Astrocyte of the spinal cord (primary cell): ENCODE measurements around the gene TMEM141.

ENCODE experiments used
- DNase-seq: peaks from one replicate; pipeline ENCODE4 v3.0.0; 2011; ENCODE audit warnings: low read depth, low spot score
- H3K4me3 ChIP-seq: 2 replicates; pipeline ENCODE4 v1.5.1; 2011; ENCODE audit warnings: low read depth, mild to moderate bottlenecking, low read length, moderate library complexity
- in situ Hi-C: cut with HindIII; loops from 2 replicates; pipeline ENCODE4 v1.10.0; 2017; ENCODE audit warnings: low sequenced_read_pairs
- TF ChIP-seq, protein P1 (sequence below): IDR thresholded peaks from 2 replicates; pipeline ENCODE4 v1.5.1; 2012; ENCODE audit warnings: low read depth, mild to moderate bottlenecking, low read length, inconsistent platforms

Gene TMEM141

DNA sequence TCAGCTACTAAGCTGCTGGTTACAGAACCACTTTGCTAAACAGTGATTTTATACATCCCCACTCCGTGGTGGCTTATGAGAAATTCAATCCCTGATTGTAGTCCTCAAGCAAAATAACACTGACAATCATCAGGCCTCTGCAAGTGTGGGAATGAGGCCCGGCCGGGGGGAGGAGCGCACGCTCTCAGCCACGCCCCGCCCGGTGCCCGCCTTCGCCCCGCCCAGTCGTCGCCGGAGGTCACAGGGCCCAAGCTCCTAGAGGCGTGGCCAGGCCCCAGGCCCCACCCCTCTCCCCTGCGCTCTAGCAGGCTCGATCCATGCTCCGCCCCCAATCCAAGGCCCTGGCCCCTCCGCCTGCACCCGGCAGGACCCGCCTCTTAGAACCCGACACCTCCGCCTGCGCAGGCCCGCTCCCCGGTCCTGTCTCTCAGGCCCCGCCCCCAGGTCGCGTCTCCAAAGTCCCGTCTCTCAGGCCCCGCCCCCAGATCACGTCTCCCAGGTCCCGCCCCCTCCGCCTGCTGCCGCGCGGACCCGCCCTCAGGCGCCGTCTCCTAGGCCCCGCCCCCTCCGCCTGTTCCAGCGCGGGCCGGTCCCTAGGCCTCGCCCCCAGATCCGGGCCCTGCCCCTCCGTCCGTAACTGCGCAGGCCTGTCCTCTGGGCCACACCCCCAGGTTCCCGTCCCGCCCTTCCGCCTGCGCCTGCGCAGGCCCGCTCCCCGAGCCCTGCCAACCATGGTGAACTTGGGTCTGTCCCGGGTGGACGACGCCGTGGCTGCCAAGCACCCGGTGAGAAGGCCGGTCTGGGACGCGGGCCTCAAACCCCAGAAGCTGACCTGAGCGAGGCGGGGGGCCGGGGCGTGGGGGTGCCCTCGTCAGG lies at the start of gene TMEM141:
Gene TMEM141 (plus strand): TSS at position 705 of the 876 bp plus-strand sequence. CDS start 27 bp downstream, at position 732.
- in situ Hi-C loops: no loop called here
- peak; percentile 100 for DNase-seq
- peak within 1 kb of the TSS; percentile 91 for H3K4me3 ChIP-seq
- TF ChIP-seq, protein P1, sequence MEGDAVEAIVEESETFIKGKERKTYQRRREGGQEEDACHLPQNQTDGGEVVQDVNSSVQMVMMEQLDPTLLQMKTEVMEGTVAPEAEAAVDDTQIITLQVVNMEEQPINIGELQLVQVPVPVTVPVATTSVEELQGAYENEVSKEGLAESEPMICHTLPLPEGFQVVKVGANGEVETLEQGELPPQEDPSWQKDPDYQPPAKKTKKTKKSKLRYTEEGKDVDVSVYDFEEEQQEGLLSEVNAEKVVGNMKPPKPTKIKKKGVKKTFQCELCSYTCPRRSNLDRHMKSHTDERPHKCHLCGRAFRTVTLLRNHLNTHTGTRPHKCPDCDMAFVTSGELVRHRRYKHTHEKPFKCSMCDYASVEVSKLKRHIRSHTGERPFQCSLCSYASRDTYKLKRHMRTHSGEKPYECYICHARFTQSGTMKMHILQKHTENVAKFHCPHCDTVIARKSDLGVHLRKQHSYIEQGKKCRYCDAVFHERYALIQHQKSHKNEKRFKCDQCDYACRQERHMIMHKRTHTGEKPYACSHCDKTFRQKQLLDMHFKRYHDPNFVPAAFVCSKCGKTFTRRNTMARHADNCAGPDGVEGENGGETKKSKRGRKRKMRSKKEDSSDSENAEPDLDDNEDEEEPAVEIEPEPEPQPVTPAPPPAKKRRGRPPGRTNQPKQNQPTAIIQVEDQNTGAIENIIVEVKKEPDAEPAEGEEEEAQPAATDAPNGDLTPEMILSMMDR: no peak

DNA sequence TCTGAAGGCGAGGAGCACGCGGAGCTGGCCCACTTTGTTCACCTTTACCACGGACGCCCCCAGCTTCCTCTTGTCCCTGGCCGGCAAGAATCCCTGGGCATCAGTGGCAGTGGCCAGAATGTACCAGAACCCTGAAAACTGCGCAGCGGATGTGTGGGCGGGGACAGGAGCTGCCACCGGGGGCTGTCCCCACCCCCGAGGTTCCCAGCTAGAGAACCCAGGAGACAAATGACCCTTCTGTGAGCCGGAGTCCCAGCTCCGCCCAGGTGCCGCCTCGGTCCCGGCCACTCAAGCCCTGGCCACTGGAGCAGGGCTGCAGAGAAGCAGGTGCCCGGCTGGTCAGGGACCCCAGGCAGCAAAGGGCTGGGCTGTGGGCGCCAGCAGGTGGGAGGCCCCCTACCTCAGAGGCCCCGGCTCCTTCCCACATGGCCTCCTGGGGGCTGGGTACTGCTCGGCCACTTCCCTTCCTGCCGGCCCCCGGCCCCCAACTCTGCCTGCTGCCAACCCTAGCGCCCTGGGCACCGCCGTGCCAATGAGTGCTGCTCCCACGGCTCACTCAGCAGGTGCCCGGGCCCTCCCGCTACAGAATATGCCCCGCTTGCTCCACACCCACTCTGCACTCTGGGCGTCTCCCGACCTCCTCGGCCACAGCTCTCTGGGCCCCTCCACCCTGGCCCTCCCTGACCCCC lies 49.1 kb upstream of the TMEM141 start:
- no peak overlapping the region for H3K4me3 ChIP-seq
- TF ChIP-seq, protein P1: no peak
- DNase-seq: no peak
- in situ Hi-C loops: no loop called here

DNA sequence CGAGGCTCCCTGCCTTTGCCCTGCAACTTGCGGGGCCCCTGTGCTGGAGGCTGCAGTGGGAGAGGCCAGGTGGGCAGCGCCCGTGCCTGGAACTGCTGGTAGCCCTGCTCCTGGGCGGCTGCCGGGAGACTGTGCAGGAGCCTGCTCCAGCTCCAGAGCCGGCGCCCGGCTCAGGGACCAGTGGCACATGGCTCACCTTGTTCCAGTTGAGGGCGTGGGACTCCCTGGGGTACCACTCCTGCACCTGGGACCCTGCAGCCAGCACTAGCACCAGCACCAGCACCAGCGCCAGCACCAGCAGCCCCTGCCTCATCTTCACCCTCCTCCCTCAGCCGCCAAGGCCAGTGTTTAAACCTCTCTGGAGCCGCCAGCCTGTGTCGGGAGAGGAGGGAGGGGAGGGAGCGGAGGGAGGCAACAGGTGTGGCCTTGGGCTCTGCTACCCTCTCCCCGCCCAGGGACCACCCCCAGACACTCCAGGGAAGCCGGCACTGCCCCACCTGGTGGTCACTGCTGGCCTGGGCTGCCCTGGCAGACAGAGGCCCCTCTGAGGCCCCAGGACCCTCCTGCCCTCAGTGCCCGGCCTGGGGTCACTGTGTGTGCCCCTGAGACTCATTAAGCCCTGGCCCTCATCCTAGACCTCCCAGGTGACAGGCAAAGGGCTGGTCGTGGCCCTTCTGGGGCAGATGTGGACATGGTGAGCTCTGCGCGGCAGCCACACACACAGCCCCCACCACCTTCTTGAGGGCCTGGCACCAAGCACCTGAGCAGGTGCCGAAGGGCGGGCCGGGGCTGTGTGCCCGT lies 48.4 kb upstream of the TMEM141 start, which contains the start of gene LCN10:
Gene LCN10 (minus strand): TSS at position 350 of the 801 bp plus-strand sequence. CDS start 37 bp downstream, at position 313.
- TF ChIP-seq, protein P1: peak; percentile 64
- no peak within 1 kb of the TSS for H3K4me3 ChIP-seq
- DNase-seq: no peak
- in situ Hi-C loops: no loop called here

DNA sequence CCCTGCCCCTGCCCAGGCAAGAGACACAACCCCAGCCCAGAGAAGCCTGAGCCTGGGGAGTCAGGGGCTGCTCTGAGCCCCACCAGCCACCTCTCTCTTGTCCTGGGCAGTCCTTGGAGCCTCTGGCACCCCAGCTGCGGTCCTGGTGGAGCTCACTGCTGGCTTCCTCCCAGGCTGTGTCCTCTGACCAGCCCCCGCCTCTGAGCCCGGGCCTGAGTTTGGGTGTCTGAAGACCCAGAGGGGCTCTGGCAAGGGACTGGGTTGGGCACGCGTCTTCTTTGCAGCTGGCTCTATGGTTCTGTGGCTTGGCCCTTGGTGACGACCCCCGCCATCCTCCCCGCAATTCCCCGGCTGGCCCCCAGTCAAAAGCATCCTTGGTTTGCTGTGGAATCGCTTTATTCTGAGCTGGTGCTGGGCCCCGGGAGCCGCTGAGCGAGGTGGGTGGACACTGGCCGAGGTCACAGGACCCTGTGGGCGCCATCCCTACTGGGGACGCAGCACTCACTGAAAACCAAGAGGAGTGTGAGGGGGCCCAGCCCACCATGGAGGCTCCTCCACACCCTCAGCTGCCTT lies 47.4 kb upstream of the TMEM141 start:
- H3K4me3 ChIP-seq: no peak overlapping the region
- TF ChIP-seq, protein P1: no peak
- in situ Hi-C loops: no loop called here
- DNase-seq: no peak

DNA sequence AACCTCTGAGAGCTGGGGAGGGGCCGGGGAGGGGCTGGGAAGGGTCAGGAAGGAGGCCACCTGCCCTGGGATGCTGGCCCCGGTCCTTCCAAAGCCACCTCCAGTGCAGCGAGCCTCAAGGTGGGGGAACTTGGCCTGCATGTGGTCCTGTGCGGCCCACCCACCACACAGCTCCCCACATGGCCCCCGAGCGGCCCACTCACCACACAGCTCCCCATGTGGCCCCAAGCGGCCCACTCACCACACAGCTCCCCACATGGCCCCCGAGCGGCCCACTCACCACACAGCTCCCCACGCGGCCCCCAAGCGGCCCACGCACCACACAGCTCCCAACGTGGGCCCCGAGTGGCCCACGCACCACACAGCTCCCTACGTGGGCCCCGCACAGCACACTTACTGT lies 46.4 kb upstream of the TMEM141 start:
- DNase-seq: no peak
- in situ Hi-C loops: no loop called here
- TF ChIP-seq, protein P1: no peak
- no peak overlapping the region for H3K4me3 ChIP-seq
